ENCODE data around the gene CTBP2.

DNA sequence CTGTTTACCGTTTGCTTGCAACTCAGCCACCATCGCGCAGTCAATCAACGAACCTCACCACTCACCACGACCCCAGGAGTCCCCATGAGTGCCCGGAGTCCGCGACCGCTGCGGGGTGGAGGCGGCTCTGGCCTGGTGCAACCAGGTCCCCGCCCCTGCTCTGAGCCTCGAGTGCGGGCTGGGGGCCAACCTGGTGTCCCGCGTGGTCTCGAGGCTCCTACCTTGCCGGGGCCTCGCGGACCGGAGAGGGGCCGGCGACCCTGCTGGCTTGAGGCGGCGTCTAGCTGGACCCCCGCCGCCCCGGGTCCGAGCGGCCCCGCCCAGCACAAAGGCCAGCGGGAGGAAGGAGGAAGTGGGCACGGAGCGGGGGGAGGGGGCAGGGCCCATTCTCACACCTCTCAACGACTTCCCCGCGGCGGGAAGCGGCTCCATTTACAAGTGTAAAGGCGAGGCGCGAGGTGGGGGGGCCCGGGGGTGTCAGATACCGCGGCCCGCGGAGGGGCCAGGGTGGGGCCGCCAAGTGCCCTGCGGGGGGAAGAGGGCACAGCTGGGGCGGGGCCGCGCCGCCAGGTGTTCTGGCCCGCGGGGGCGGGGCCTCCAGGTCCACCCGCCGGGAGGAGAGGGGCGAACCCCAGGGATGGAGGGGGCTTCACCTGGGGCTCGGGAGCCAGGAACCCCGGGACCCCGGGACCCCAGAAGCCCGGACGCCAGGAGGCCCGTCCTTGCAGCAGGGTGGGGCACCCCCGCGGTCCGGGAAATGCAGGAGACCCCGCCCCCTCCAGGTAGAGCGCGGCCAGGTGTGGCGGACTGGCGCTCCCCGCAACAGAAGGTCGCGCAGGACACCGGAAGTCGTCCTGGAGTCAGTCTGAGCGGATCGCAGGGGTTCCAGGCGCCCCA is 8.6 kb downstream of the CTBP2 start:
- TF ChIP-seq NFRKB (IDR thresholded peaks at IDR 0.05) (no peak), TARDBP (IDR thresholded peaks at IDR 0.05) (no peak), BHLHE40 (IDR thresholded peaks at IDR 0.05; ENCODE audit: borderline replicate concordance) (no peak), HDGF (IDR thresholded peaks at IDR 0.05; ENCODE audit: borderline replicate concordance) (no peak), ARNT (IDR thresholded peaks at IDR 0.05) (no peak), FOXK2 (IDR thresholded peaks at IDR 0.05) (no peak), SUZ12 (IDR thresholded peaks at IDR 0.05) (no peak), ZNF384 (IDR thresholded peaks at IDR 0.05) (no peak)
